GM19324 (cell line): ENCODE measurements around the gene DPCD.

ENCODE experiments used
- ATAC-seq: cut with Tn5 transposase; IDR thresholded peaks from one replicate; pipeline ENCODE4 v1.9.1; 2021; ENCODE audit warnings: mild to moderate bottlenecking, moderate library complexity; ENCODE audit not compliant: unreplicated experiment, low FRiP score

Gene DPCD

DNA sequence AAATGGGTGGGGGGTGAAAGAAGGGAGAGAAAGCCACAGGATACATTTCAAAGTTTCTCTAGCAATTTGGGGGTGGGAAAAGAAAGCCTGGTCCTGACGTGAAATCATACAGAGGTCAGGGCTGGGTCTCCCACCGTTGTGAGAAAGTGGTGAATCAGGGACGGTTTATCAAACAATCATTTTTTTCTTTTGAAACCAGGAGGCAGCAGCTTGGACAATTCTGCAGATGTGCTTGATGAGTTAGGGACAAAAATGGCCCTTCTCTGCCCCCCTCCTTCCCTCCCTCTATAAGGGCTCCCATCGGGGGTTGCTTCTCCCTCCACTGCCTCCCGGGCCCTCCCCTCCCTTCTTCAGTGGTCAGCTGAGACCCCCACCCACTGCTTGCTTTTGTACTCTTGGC lies 63.2 kb downstream of the DPCD start:
- ATAC-seq: no peak

DNA sequence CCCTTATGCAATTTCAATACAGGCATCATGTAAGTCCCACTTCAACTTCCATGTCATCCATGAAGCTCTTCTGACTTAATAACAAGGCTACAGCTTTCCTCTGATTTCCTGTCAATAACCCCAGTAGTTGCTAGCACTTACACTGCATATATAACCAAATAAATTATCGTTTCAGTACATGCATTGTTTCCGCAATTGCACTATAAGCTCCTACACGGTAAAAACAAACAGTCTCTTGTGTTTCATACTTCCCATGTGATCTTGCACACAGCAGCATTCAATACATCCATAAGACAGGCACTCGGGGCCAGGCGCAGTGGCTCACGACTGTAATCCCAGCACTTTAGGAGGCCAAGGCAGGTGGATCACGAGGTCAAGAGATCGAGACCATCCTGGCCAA lies 65.4 kb downstream of the DPCD start:
- no peak for ATAC-seq

DNA sequence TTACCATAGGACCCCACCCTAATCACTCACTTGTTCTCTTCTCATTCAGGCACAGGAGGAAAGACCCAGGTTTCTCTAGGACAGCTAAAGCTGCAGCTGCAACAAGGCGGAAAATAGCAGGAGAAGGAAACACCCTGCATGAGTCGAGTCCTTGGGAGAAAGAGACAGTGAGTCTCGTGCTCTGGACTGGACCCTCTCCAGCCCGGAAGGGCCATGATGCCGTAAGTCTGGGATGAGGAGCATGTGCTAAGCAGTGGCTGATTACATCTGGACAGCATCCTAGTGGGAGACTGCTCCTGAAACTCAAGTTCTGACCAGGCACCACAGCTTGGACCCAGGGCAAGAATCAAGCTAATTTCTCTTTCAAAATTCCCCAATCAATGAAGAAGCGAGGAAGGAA lies 67.4 kb downstream of the DPCD start:
- ATAC-seq: no peak

DNA sequence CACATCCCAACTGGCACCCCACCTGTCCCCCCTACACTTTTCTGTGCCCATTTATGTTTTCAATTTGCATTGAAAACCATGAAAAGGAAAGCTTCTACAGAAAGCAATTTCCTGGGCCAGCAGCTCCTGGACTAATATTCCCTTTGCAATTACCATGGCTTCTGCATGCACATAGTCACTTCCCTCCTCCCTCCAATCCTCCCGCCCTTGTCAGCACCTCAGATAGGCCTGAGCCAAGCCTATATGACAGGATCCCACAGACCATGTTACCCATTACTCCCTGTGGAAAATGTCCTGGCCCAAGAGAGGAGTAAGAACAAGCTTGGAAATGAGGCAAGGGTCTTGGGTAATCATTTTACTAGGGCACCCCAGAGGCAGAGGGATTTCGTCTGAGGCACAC lies 68.8 kb downstream of the DPCD start:
- no peak for ATAC-seq

DNA sequence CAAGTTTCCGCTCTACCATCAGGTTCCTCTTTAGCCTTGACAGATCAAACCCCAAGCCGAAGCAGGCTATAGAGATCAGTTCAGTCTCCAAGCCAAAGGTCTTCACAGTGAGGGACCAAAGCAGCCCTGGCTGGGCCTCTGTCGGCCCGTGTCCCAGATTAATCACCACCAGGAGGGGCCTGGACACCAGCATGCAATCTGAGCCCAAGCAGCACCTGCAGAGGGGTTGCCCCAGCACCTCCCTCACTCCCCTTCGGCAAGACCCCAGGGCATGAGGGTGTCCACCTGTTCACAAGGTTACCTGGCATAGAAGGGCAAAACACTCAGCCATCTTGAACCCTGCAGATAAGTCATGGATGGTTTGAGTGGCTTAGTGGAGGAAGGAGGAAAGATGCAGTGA lies 70.9 kb downstream of the DPCD start:
- ATAC-seq: no peak
